NB4 (cell line): ENCODE results near the gene AKAP6.

ENCODE experiments used
- MYC ChIP-seq: IDR thresholded peaks from 2 replicates; pipeline ENCODE4 v1.6.1; 2011; ENCODE audit warnings: low read depth, low read length
- POLR2A ChIP-seq: IDR thresholded peaks from 2 replicates; pipeline ENCODE4 v1.6.1; 2011; ENCODE audit warnings: mild to moderate bottlenecking; ENCODE audit not compliant: insufficient read length; ENCODE audit errors: extremely low read depth
- TF ChIP-seq, protein P1 (sequence below): IDR thresholded peaks from one replicate; pipeline ENCODE4 v1.5.1; 2012; ENCODE audit warnings: low read depth, low read length

DNA sequence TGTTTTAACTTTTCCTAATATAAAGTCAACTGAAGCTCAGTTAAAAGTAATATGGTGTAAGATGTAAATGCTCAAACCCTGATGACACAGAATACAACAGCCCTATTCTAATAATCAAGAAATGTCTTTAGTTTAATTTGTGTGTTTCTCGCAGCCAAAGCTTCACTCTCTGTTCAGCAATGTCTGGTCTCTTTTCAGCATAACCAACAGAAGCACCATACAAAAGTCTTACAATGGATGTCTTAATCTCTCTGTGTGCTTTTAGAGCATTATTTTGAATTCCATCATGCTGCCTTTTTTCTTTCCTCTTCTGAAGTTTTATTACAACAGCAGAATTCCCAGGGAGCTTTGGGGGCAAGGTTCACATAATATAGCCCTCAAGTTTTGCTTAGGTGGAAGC, 399.4 kb downstream of the AKAP6 start:
- TF ChIP-seq POLR2A = no peak
- TF ChIP-seq, protein P1, sequence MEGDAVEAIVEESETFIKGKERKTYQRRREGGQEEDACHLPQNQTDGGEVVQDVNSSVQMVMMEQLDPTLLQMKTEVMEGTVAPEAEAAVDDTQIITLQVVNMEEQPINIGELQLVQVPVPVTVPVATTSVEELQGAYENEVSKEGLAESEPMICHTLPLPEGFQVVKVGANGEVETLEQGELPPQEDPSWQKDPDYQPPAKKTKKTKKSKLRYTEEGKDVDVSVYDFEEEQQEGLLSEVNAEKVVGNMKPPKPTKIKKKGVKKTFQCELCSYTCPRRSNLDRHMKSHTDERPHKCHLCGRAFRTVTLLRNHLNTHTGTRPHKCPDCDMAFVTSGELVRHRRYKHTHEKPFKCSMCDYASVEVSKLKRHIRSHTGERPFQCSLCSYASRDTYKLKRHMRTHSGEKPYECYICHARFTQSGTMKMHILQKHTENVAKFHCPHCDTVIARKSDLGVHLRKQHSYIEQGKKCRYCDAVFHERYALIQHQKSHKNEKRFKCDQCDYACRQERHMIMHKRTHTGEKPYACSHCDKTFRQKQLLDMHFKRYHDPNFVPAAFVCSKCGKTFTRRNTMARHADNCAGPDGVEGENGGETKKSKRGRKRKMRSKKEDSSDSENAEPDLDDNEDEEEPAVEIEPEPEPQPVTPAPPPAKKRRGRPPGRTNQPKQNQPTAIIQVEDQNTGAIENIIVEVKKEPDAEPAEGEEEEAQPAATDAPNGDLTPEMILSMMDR = no peak
- TF ChIP-seq MYC = no peak
